Measurements from ENCODE around the gene RNF169. TPM values are rescaled to one million over a fixed set of nuclear protein-coding genes. Genes with fewer than 3 reads are reported as not detected.

Gene RNF169
- total and polyA plus RNA-seq, 12 donors, result 2.3 to 14.0 (median 10.8) TPM

- Histone ChIP-seq H3K36me3 (peaks cover 0 to under 1% (median 0%) of the 10 kb centered on the region in 9 donors), H3K27ac (peak overlapping the region in 6 of 10 donors; percentile 9 to 74 (median 32)), H3K27me3 (no peaks in the 10 kb centered on the region), H3K4me3 (no peak overlapping the region), H3K9me3 (no peaks in the 10 kb centered on the region), H3K4me1 (peaks cover 0 to 59% (median 25%) of the 10 kb centered on the region in 9 donors)
- no peak for TF ChIP-seq CTCF (IDR thresholded peaks at IDR 0.05)
- ATAC-seq, result no peak
- 76 to 82% methylated on average over 5 of the region's 5 CpGs for WGBS, 2 donors
- DNase-seq, result no peak
- intact Hi-C loops (cut with DNase I), result no loop called here
Measured at GRCh38 chr11:74784234-74784633, 35.6 kb downstream of the RNF169 start.

DNA sequence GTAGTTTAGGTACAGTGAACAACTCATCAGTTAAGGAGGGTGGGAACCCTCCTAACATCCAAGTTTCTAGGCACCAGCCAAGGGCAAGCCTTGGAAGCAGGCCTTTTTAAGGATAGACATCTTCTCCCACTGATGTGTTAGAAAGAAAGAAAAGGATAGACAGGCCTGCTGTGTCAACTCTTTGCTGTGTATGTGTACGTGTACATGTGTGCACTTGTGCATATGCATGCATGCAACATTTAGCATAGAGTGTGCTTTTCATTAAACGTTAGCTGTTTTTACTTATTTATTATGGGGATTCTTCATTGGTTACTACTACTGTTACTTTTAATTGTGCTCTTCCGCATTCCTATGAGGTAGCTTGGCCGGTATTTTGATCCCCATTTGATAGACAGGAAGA, 36.1 kb downstream of the RNF169 start:
- peaks cover 0 to 54% (median 25%) of the 10 kb centered on the region in 9 donors for H3K4me1 ChIP-seq
- H3K27ac ChIP-seq, result peak overlapping the region in 4 of 10 donors; percentile 9 to 74 (median 56)
- no peak for TF ChIP-seq CTCF (IDR thresholded peaks at IDR 0.05)
- intact Hi-C loops (cut with DNase I), result no loop called here
- H3K4me3 ChIP-seq, result no peak overlapping the region
- no peak for DNase-seq
- peaks cover 0 to 6% (median 1%) of the 10 kb centered on the region in 9 donors for H3K36me3 ChIP-seq
- no peak for ATAC-seq
- no peaks in the 10 kb centered on the region for H3K27me3 ChIP-seq
- no peaks in the 10 kb centered on the region for H3K9me3 ChIP-seq
- 70 to 97% methylated on average over 4 of the region's 4 CpGs for WGBS, 2 donors

- intact Hi-C loops (cut with DNase I), result no loop called here
- no peak for TF ChIP-seq CTCF (IDR thresholded peaks at IDR 0.05)
- DNase-seq (no peak), ATAC-seq (no peak)
- H3K4me1 ChIP-seq, result peaks cover 0 to 39% (median 24%) of the 10 kb centered on the region in 9 donors
- no peak overlapping the region for H3K4me3 ChIP-seq
- no peaks in the 10 kb centered on the region for H3K9me3 ChIP-seq
- no peaks in the 10 kb centered on the region for H3K27me3 ChIP-seq
- H3K27ac ChIP-seq, result no peak overlapping the region
- H3K36me3 ChIP-seq, result peaks cover 0 to 24% (median 19%) of the 10 kb centered on the region in 9 donors
Measured at GRCh38 chr11:74786574-74786973, 37.9 kb downstream of the RNF169 start.

GRCh38 chr11:74791333-74792100, 42.9 kb downstream of the RNF169 start:
- WGBS, 2 donors, result 87 to 88% methylated on average over 9 of the region's 9 CpGs
- TF ChIP-seq CTCF (IDR thresholded peaks at IDR 0.05), result no peak
- peaks cover 0 to 70% (median 22%) of the 10 kb centered on the region in 9 donors for H3K36me3 ChIP-seq
- ATAC-seq, result peak in 2 of 8 donors; percentile 21 to 41
- DNase-seq, result no peak
- no peaks in the 10 kb centered on the region for H3K4me1 ChIP-seq
- no peak overlapping the region for H3K27ac ChIP-seq
- H3K27me3 ChIP-seq, result no peaks in the 10 kb centered on the region
- intact Hi-C loops (cut with DNase I), result no loop called here
- H3K9me3 ChIP-seq, result no peaks in the 10 kb centered on the region
- H3K4me3 ChIP-seq, result no peak overlapping the region
